HepG2 (cell line): Measurements from ENCODE around the gene OTULINL. TPM values are rescaled to one million over a fixed set of nuclear protein-coding genes. Genes with fewer than 3 reads are reported as not detected.

Source experiments
- ATAC-seq: fragments of 200-7000 bp; cut with Tn5 transposase; 3 replicates; pipeline ENCODE4 v1.9.1; 2020; ENCODE audit warnings: mild to moderate bottlenecking, moderate library complexity
- BruUV-seq: library from RNA; stranded (reverse); fragments of 400-500 nt; replicated peaks from 2 replicates; lab custom pipeline; 2021; lab: Mats Ljungman, UMichigan
- CTCF ChIA-PET: fragments of 300-600 bp; formaldehyde crosslinking; extraction: SDS; loops from one replicate; lab custom pipeline; 2021; ENCODE audit warnings: low total read pairs, inconsistent platforms, low intra/inter-chr PET ratio; lab: Yijun Ruan, JAX
- POLR2A ChIA-PET: fragments of 350-600 bp; sonication (Branson Sonifier 250); formaldehyde crosslinking; loops from one replicate; lab custom pipeline; 2020; ENCODE audit warnings: antibody characterized with exemption, inconsistent platforms; lab: Yijun Ruan, JAX
- DNase-seq: peaks from one replicate; pipeline ENCODE4 v3.0.0-alpha.2; 2015; ENCODE audit warnings: low spot score
- FAIRE-seq: peaks from 3 replicates; lab custom pipeline; 2011; peaks lifted over from hg19 to GRCh38; lab: Jason Lieb, UNC
- H2AFZ ChIP-seq: one replicate; pipeline ENCODE4 v1.6.1; 2011; ENCODE audit warnings: low read length, inconsistent platforms
- H3K27ac ChIP-seq: fragments of 300-600 bp; 3 replicates; pipeline ENCODE4 v1.8.0; 2011; ENCODE audit warnings: mixed run types, mild to moderate bottlenecking, mixed read lengths, low read length, inconsistent platforms; ENCODE audit not compliant: insufficient read depth; ENCODE audit errors: extremely low read length
- H3K27me3 ChIP-seq, 2 experiments: fragments of 200-600 bp in 1 of 2; 2 replicates in 1 of 2; 3 replicates in 1 of 2; pipeline versions ENCODE4 v1.6.0 to v1.8.0; 2011; ENCODE audit warnings: low read length in 2 of 2, mild to moderate bottlenecking in 2 of 2, moderate library complexity in 2 of 2, inconsistent platforms in 1 of 2; ENCODE audit not compliant: insufficient read depth in 2 of 2, control insufficient read depth in 1 of 2
- H3K36me3 ChIP-seq, 2 experiments: fragments of 200-600 bp in 1 of 2; replicated peaks in 1 of 2; 2 replicates in 1 of 2; 3 replicates in 1 of 2; pipeline versions ENCODE4 v1.5.1 to v1.8.0; 2011; ENCODE audit warnings: low read length in 2 of 2, inconsistent platforms in 1 of 2; ENCODE audit not compliant: insufficient read depth in 2 of 2, control insufficient read depth in 1 of 2
- H3K4me1 ChIP-seq: 2 replicates; pipeline ENCODE4 v1.5.1; 2012; ENCODE audit warnings: low read length, inconsistent platforms; ENCODE audit not compliant: insufficient read depth
- H3K4me2 ChIP-seq: 2 replicates; pipeline ENCODE4 v1.6.0; 2011; ENCODE audit warnings: low read depth, low read length, inconsistent platforms
- H3K4me3 ChIP-seq, 3 experiments: fragments of 200-600 bp in 1 of 3; sonication (generic), shearing (Covaris generic) in 1 of 3; replicated peaks in 1 of 3; 2 replicates each; pipeline ENCODE4 v1.5.1; 2011 to 2016; ENCODE audit warnings: low read length in 3 of 3, inconsistent platforms in 2 of 3, low read depth in 2 of 3, mild to moderate bottlenecking in 2 of 3, control low read depth in 1 of 3, mixed read lengths in 1 of 3; ENCODE audit not compliant: insufficient read depth in 1 of 3
- H3K79me2 ChIP-seq: one replicate; pipeline ENCODE4 v1.6.1; 2011; ENCODE audit warnings: low read length, inconsistent platforms; ENCODE audit not compliant: insufficient read depth
- H3K9ac ChIP-seq: 2 replicates; pipeline ENCODE4 v1.6.0; 2011; ENCODE audit warnings: mild to moderate bottlenecking, low read depth, low read length, inconsistent platforms; ENCODE audit not compliant: insufficient read depth
- H3K9me3 ChIP-seq: 2 replicates; pipeline ENCODE4 v1.5.1; 2012; ENCODE audit warnings: mild to moderate bottlenecking, low read length
- H4K20me1 ChIP-seq: 2 replicates; pipeline ENCODE4 v1.6.0; 2011; ENCODE audit warnings: inconsistent platforms, mild to moderate bottlenecking, low read length, moderate library complexity; ENCODE audit not compliant: insufficient read depth
- ATM ChIP-seq: fragments of 450-650 bp; IDR thresholded peaks from 2 replicates; pipeline ENCODE4 v1.7.1; 2017; ENCODE audit warnings: mild to moderate bottlenecking, borderline replicate concordance
- MBNL3 ChIP-seq: fragments of 250-450 bp; sonication (Bioruptor Pico); conservative IDR thresholded peaks from 2 replicates; pipeline ENCODE4 v1.8.0; 2022; ENCODE audit warnings: mild to moderate bottlenecking, inconsistent platforms
- MTA1 ChIP-seq: sonication (generic); formaldehyde crosslinking; IDR thresholded peaks from 2 replicates; pipeline ENCODE4 v1.4.0; 2020; ENCODE audit warnings: missing genetic modification reagents, mild to moderate bottlenecking, borderline replicate concordance
- NCOR1 ChIP-seq: fragments of 200-600 bp; sonication (generic); IDR thresholded peaks from 2 replicates; pipeline ENCODE4 v1.7.0; 2017; ENCODE audit warnings: antibody characterized with exemption, low read length, borderline replicate concordance
- NR2F2 ChIP-seq: IDR thresholded peaks from 2 replicates; pipeline ENCODE4 v1.6.1; 2012; ENCODE audit warnings: low read depth, inconsistent platforms, borderline replicate concordance
- RFXAP ChIP-seq: sonication (generic); formaldehyde crosslinking; IDR thresholded peaks from 2 replicates; pipeline ENCODE4 v1.4.0; 2020; ENCODE audit warnings: missing genetic modification reagents, borderline replicate concordance
- SIN3A ChIP-seq: IDR thresholded peaks from 2 replicates; pipeline ENCODE4 v1.6.1; 2011; ENCODE audit warnings: low read depth, mild to moderate bottlenecking, control low read depth, low read length, borderline replicate concordance
- SNRNP70 ChIP-seq: fragments of 200-400 bp; formaldehyde crosslinking; IDR thresholded peaks from 2 replicates; pipeline ENCODE4 v1.6.1; 2017; ENCODE audit warnings: mild to moderate bottlenecking, low read depth, low read length, moderate library complexity
- ZNF225 ChIP-seq: sonication (generic); formaldehyde crosslinking; IDR thresholded peaks from 2 replicates; pipeline ENCODE4 v1.4.0; 2020; ENCODE audit warnings: mild to moderate bottlenecking, missing genetic modification reagents
- ZNF251 ChIP-seq: sonication (generic); formaldehyde crosslinking; IDR thresholded peaks from 2 replicates; pipeline ENCODE4 v1.9.0; 2021; ENCODE audit warnings: mild to moderate bottlenecking, missing genetic modification reagents
- ZNF605 ChIP-seq: sonication (generic); formaldehyde crosslinking; IDR thresholded peaks from 2 replicates; pipeline ENCODE4 v1.8.0; 2022; ENCODE audit warnings: mild to moderate bottlenecking, missing genetic modification reagents
- ZNF772 ChIP-seq: sonication (generic); formaldehyde crosslinking; IDR thresholded peaks from 2 replicates; pipeline ENCODE4 v1.5.0; 2020; ENCODE audit warnings: mild to moderate bottlenecking, missing genetic modification reagents
- WGBS: methylation state at CpG from one replicate; pipeline ENCODE4 v1.1.6; 2017; ENCODE audit warnings: low lambda C conversion rate; 5-methylcytosine and 5-hydroxymethylcytosine counted together
- in situ Hi-C: cut with HindIII; loops from 2 replicates; pipeline ENCODE4 v1.10.0; 2017; ENCODE audit warnings: low pct_unique_long_range_greater_than_20kb; ENCODE audit not compliant: extremely low pct_ligation_motif_present
- intact Hi-C: fragments of 100-400 bp; cut with micrococcal nuclease; formaldehyde crosslinking; loops from one replicate; pipeline ENCODE4 v1.10.0; 2022; ENCODE audit not compliant: unreplicated experiment
- polyA plus RNA-seq, 8 experiments: library from polyadenylated mRNA; depleted of rRNA in 3 of 8; stranded (reverse) in 7 of 8; unstranded in 1 of 8; fragments of >200 nt; fragmentation: Illumina TruSeq in 4 of 8; extraction: Trizol in 4 of 8; gene quantifications; 2 replicates each; pipeline versions ENCODE4 v1.2.1 to v1.2.3, GENCODE V29; 2011 to 2016; ENCODE audit warnings: low read depth in 4 of 8, missing spikeins in 1 of 8, mixed read lengths in 1 of 8; ENCODE audit not compliant: insufficient read depth in 1 of 8
- total RNA-seq, 5 experiments: library from RNA; depleted of rRNA; stranded (reverse); fragments of >200 nt; fragmentation: Illumina TruSeq; extraction: Trizol; gene quantifications; 2 replicates each; pipeline ENCODE4 v1.2.3, GENCODE V29; 2016; ENCODE audit warnings: low read depth in 1 of 5
- TF ChIP-seq, protein P1 (sequence below): sonication (generic); formaldehyde crosslinking; IDR thresholded peaks from 2 replicates; pipeline ENCODE4 v1.4.0; 2020; ENCODE audit warnings: missing genetic modification reagents, borderline replicate concordance
- TF ChIP-seq, protein P2 (sequence below): sonication (generic); formaldehyde crosslinking; IDR thresholded peaks from 2 replicates; pipeline ENCODE4 v1.5.0; 2020; ENCODE audit warnings: missing genetic modification reagents, mild to moderate bottlenecking, borderline replicate concordance
- TF ChIP-seq, protein P3 (sequence below): sonication (generic); formaldehyde crosslinking; IDR thresholded peaks from 2 replicates; pipeline ENCODE4 v1.5.0; 2020; ENCODE audit warnings: missing genetic modification reagents, mild to moderate bottlenecking, borderline replicate concordance

OTULINL gene
- total and polyA plus RNA-seq, 2 of the 13 experiments (the other 11 are each of a cell fraction or from before 2014, with no cell fraction given), result 0.04 to 0.40 TPM

DNA sequence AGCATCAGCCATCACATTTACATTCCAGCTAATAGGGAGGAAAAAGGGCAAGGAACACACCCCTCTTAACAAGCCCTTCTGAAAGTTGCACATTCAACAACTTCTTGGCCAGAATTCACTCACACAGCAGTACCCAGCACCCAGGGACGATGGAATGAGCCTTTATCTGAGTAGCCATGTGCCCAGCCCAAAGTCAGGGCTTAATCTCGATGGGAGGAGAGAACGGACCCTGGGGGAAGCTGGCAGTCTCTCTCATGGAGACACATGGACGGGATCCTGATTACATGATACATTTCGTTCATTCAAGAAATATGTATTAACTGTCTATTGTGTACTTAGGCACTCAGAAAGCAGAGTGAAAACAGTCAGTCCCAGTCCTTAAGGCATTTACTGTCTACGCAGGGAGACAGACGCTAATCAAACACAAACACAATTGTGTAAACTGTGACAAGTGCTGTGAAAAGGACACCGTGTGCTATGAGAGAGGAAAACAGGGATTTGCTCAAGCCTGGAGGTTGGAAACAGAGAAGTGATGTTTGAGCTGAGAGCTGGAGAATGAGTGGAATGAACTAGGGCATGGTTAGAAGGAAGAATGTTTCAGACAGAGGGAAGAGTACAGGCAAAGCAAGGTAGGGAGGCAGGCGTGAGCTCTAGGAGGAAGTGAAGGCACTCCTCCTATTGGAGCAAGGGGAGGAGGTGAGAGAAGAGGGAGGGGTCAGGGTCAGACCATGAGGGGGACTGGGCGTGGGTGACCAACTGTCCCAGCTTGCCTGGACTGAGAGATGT lies 7.4 kb downstream of the OTULINL start:
- BruUV-seq, result no TSS peak
- WGBS, result 4% methylated on average over 10 of the region's 10 CpGs
- Histone ChIP-seq H3K27ac (no peak overlapping the region), H2AFZ (no peak overlapping the region), H3K79me2 (no peaks in the 10 kb centered on the region), H3K4me1 (peaks cover 14% of the 10 kb centered on the region), H3K9me3 (no peaks in the 10 kb centered on the region), H3K36me3 (no peaks in the 10 kb centered on the region), H3K27me3 (peaks cover under 1 to 13% of the 10 kb centered on the region in 2 experiments; a peak in 3 of 5 replicates), H3K4me3 (no peak overlapping the region), H4K20me1 (no peaks in the 10 kb centered on the region), H3K4me2 (no peak overlapping the region), H3K9ac (no peak overlapping the region)
- no peak for TF ChIP-seq ATM
- TF ChIP-seq ZNF772, result no peak
- TF ChIP-seq, protein P1, sequence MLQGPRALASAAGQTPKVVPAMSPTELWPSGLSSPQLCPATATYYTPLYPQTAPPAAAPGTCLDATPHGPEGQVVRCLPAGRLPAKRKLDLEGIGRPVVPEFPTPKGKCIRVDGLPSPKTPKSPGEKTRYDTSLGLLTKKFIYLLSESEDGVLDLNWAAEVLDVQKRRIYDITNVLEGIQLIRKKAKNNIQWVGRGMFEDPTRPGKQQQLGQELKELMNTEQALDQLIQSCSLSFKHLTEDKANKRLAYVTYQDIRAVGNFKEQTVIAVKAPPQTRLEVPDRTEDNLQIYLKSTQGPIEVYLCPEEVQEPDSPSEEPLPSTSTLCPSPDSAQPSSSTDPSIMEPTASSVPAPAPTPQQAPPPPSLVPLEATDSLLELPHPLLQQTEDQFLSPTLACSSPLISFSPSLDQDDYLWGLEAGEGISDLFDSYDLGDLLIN (CRISPR knock-in tag), result no peak
- no peak for TF ChIP-seq NR2F2
- ChIA-PET CTCF (no interaction called here), POLR2A (no interaction called here)
- FAIRE-seq (no peak), ATAC-seq (peak; percentile 35; the same call in 1 of the 3 replicates), DNase-seq (no peak)
- intact Hi-C loops, result no loop called here
- in situ Hi-C loops, result no loop called here

DNA sequence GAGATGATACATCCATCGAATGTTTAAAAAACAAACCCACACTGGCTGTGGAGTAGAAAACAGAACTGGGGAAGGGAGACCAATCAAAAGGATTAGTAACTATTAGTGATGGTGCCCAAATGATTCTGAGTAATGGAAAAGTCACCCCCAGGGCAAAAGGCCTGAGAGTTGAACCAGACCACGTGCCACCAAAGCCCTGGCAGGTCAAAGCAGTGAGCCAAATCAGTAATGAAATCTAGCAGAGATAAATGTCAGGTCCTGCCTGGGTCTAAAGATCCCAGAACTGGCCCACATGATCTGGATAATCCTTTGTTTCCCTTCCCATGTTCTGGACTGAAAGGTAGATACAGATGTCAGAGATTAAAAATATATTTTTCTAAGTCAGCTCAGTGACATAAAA lies 9.4 kb downstream of the OTULINL start:
- H2AFZ ChIP-seq, result no peak overlapping the region
- intact Hi-C loops (no loop called here), in situ Hi-C loops (no loop called here)
- ChIA-PET POLR2A (no interaction called here), CTCF (no interaction called here)
- H3K79me2 ChIP-seq, result no peaks in the 10 kb centered on the region
- H3K4me3 ChIP-seq, result no peak overlapping the region
- no peak overlapping the region for H3K4me2 ChIP-seq
- H3K4me1 ChIP-seq, result peaks cover 14% of the 10 kb centered on the region
- 0 out of 5 replicates have a peak, but pooled peaks cover 0 to 4% of the 10 kb centered on the region in 2 experiments for H3K27me3 ChIP-seq
- H3K9me3 ChIP-seq, result no peaks in the 10 kb centered on the region
- DNase-seq (no peak), FAIRE-seq (no peak), ATAC-seq (no peak)
- H3K27ac ChIP-seq, result no peak overlapping the region
- no peak overlapping the region for H3K9ac ChIP-seq
- no peaks in the 10 kb centered on the region for H3K36me3 ChIP-seq
- no TSS peak for BruUV-seq
- no peaks in the 10 kb centered on the region for H4K20me1 ChIP-seq
- WGBS, result 38% methylated on average over 2 of the region's 2 CpGs
- TF ChIP-seq ZNF251 (CRISPR knock-in tag) (no peak), MTA1 (CRISPR knock-in tag) (no peak), SNRNP70 (no peak), RFXAP (CRISPR knock-in tag) (no peak), SIN3A (no peak), NCOR1 (no peak), ZNF225 (CRISPR knock-in tag) (no peak), MBNL3 (CRISPR knock-in tag) (no peak), ZNF605 (CRISPR knock-in tag) (no peak)
- TF ChIP-seq, protein P2, sequence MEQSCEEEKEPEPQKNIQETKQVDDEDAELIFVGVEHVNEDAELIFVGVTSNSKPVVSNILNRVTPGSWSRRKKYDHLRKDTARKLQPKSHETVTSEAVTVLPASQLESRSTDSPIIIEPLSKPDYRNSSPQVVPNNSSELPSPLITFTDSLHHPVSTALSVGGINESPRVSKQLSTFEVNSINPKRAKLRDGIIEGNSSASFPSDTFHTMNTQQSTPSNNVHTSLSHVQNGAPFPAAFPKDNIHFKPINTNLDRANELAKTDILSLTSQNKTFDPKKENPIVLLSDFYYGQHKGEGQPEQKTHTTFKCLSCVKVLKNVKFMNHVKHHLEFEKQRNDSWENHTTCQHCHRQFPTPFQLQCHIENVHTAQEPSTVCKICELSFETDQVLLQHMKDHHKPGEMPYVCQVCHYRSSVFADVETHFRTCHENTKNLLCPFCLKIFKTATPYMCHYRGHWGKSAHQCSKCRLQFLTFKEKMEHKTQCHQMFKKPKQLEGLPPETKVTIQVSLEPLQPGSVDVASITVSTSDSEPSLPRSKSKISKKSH (CRISPR knock-in tag), result no peak
- TF ChIP-seq, protein P3, sequence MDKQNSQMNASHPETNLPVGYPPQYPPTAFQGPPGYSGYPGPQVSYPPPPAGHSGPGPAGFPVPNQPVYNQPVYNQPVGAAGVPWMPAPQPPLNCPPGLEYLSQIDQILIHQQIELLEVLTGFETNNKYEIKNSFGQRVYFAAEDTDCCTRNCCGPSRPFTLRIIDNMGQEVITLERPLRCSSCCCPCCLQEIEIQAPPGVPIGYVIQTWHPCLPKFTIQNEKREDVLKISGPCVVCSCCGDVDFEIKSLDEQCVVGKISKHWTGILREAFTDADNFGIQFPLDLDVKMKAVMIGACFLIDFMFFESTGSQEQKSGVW, result no peak
